SHP77 (cell line): ENCODE results near the gene NFIL3.
"Not testable (repeated sequence)": the region's sequence is repeated elsewhere in the genome, so short reads cannot be mapped to it uniquely, and the experiment has no call there.

Source experiments
- DNase-seq, 2 experiments: peaks; one replicate each; lab custom pipeline; 2025; lab: John Stamatoyannopoulos, UW

NFIL3 gene

DNA sequence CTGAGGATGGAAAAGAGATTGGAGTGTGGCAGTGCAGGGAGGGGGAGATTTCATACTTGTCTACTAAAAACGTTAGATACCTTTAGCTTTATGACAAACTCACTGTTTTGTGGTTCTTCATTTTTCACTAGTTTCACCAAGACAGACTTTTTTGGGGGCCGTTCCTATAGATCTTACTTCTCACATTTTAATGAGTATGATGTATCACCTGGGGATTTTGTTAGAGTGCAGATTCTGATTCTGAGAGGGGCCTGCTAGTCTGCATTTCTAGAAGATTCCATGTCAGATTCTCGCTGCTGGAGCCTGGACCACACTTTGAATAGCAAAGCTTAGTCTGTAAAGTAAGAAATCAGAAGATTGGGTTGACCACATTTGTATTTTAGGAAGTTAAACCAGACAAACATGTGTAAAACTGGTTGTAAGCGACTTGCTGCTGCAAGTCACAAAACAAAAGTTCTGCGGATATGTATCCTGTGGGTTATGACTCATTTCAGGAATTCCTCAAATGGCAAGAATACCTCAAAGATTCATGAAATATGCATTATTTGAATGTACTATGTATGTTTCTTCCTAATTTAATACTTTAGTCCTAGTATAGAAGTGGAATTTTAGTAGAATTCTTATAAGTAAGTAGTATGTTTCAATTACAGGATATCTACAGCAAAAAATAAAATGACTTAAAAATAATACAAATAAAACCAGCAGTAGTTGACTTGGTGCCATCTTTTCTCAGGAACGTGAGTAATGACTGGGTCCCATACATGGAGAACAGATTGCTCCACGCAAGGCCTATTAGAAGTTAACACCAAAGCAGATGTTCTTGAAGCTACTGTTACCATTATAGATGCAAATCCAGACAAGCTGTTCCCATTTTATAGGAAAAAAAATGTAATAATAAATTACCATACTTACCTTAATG is 27.8 kb downstream of the NFIL3 start:
- DNase-seq: no peak

DNA sequence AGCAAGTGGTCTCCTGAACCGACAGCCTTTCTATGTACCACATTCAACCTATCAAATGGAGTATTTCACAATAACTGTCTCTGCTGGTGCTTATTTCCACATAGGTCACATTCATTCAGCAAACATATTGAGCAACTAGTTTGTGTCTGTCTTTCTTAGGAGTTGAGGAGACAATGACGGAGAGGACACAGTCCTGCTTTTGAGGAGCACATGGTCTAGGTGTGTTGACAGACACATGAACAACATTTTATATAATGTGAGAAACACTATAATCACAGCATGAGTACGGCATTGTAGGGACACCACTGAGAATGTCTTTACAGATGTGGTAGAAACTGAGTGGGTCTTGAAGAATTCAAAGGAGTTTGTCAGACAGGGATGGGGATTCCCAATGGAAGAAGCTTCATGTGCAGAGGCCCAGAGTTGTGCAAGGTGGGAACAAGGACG is 28.5 kb downstream of the NFIL3 start:
- no peak for DNase-seq

GRCh38 chr9:91393826-91394225 is 29.8 kb downstream of the NFIL3 start:
- no peak for DNase-seq

DNA sequence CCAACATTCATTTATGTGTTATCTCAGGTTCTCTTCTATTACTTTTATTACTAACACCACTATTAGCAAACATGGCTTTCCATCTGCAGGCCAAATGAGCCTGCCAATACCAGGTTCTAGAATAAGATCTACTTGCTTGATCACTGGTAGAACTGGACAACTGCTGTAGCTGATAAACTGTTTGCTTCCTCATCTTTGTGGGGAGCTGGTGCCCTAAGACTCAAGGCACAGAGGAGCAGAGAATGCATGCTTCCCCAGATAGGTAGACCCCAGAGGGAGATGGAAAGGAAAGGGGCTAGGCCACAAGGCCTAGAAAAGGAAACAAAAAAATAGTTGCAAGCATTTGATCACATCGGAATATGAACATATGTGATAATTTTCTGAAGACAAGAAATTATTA is 31.2 kb downstream of the NFIL3 start:
- DNase-seq: no peak

DNA sequence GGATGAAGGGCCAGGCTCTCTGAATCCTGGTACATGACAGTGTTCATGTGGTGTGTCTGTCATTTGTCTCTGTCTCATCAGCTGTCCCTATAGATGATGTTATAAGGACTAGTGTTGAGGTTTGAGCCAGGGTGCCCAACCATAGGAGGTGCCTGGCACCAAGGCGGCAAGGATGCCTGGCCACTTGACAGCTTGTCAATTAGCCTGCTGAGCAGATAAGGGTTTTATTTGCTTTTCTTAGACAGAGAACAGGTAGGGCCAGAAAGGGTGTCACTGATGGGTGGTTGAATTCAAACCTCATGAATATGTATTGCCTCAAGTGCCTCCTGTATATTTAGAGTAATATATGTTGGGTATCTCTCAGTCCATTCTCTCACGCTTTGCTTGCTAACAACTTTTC is 31.8 kb downstream of the NFIL3 start:
- DNase-seq: no peak

DNA sequence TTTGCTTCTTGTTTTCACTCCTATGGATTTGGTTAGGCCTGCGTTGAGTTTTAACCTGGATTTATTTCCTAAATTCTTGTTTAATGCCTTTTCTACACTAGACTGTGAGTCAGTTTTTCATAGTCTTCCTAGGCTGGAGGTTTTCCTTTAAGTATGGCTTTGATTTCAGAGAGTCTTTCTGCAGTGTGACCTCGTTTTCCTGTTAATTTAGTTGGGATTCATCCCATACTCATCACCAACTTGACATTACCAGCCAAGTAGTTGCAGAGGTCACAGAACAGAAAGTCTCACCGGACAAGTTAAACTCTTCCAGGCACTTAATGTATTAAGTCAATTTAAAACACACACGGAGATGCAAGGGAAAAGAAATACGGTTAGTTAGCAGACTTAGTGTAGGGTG is 32.2 kb downstream of the NFIL3 start:
- DNase-seq: no peak

GRCh38 chr9:91389686-91390085 is 33.9 kb downstream of the NFIL3 start:
- DNase-seq: not testable (repeated sequence)

DNA sequence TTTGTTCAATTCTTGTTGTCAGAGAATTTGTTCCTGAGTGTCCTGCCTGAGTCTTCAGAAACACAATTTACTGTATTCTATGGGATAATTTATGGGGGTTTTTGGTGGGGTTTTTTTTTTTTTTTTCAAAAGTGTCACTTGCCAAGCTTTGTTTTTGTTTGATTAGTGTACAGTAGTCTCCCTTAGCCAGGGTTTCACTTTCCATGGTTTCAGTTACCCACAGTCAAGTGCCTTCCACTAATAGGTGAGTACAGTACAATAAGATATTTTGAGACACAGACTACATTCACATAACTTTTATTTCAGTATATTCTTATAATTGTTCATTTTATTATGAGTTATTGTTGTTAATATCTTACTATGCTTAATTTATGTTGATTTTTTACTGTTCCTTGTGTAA is 36.9 kb downstream of the NFIL3 start:
- no peak for DNase-seq

- no peak for DNase-seq
These were observed 38.7 kb downstream of the NFIL3 start for GRCh38 chr9:91384954-91385353.

DNA sequence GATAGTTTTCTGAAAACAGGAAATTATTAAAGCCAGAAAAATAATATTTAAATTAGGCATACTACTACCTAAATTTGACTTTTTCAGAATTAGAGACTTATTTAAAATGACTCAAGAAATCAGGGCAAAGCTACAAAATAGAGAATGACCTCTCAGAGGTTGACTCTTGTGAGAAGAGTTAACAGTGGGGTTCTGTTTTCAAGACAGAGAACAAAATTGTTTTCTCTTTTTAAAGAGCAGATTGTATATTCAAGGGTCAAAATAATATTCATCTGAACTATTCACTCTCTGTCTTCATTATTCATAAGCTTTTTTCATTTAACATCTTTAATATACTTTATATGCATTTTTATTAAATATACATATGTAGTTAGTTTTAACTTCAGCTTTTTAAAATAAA is 40.1 kb downstream of the NFIL3 start:
- no peak for DNase-seq

- no peak for DNase-seq
These were observed 41.3 kb downstream of the NFIL3 start for GRCh38 chr9:91382298-91382697.

DNA sequence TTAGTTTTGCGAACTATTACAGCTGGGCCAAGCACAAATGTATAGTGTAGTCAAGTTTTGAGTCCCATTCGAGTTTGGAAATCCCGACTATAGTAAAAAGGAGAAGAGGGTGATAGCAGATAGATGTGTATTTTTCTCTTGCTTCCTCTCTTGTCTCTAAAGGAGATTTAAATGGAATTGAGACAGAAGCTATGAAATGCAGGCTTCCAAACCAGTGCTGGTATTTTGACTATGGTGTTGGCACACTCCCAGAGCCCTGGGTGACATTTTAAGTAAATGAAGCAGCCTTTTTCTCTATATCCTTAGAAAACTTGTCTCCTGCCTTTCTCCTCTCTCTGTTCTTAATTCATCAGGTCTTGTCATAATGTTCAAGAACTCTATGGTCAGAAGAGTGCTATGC is 44.2 kb downstream of the NFIL3 start:
- no peak for DNase-seq

DNA sequence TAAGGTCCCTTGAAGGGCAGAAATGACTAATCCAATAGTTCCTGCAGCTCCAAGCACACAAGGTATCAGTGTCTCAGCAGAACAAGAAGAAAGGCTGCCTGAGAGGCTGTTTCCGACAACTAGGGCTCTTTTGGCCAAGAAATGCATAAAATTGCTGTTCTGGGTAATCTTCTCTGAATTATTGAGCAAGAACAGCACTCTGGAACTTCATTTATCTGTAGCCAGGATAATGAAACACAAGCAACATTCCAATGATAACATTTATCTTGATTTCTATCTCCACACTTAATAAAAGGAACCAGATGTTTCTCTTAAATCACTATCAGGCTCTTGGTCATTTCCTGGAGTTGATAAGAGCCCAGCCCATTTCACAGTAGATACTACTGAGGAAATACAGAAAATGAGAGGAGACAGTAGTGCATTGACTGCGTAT is 44.9 kb downstream of the NFIL3 start:
- no peak for DNase-seq

DNA sequence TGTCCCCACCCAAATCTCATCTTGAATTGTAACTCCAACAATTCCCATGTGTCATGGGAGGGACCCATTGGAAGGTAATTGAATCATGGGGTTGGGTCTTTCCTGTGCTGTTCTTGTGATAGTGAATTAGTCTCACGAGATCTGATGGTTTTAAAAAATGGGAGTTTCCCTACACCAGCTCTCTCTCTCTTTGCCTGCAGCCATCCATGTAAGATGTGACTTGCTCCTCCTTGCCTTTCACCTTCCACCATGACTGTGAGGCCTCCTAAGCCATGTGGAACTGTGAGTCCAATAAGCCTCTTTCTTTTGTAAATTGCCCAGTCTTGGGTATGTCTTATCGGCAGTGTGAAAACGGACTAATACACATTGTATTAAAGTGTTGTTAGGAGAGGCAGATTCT is 45.6 kb downstream of the NFIL3 start:
- not testable (repeated sequence) for DNase-seq

DNA sequence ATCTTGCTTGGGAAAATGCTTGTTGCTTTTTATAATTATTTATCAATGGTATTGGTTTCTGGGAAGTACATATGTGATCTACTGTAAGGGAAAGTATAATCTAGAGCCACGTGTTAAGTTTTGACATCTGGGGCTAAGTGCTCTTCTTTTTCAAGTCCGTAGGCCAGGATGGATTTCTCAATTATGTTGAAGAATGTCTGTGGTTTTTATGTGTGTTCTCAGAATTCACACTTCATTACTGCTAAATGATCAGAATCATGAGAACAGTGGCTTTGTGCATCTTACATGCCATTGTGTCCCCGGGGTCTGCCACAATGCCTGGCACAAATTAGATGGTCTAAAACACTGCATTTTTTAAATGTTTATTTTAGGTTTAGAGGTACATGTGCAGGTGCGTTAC is 47.4 kb downstream of the NFIL3 start:
- no peak for DNase-seq

GRCh38 chr9:91374939-91375338 is 48.7 kb downstream of the NFIL3 start:
- no peak for DNase-seq

DNA sequence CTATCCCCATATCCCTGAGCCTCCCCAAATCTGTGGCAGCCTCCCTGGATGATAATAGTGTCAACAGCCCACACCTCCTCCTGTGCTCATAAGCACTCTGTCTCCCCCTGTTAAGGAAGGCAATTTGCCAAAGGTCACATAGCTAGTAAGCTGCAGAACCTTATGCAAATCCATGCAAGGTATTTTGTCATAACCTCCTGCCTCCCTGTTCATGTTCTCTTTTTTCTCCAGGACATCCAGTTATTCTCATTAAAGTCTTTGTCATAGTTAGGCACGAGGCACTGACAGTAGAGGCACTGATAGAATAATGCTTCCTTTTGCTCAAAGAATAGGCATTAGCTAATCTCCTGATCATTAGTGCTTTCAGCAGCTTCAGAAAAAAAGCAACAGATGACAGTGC is 51.7 kb downstream of the NFIL3 start:
- DNase-seq: no peak

GRCh38 chr9:91370006-91370405 is 53.6 kb downstream of the NFIL3 start:
- not testable (repeated sequence) for DNase-seq

DNA sequence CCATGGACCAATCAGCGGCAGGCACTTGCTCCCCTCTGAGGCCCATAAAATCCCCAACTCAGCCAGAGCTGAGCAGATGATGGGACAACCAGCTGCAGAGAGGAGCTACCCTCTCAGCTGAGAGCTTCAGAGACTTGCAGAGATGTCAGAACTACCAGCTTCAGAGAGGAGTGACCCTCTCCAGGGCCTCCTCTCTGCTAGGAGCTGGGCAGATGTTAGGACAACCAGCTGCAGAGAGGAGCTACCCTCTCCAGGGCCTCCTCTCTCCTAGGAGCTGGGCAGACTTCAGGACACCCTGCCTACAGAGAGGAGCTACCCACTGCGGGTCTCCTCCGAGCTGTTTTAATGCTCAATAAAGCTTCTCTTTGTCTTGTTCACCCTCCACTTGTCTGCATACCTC is 58.9 kb downstream of the NFIL3 start:
- DNase-seq: no peak

- DNase-seq: no peak
These were observed 59.6 kb downstream of the NFIL3 start for GRCh38 chr9:91364005-91364404.

- no peak for DNase-seq
These were observed 61.5 kb downstream of the NFIL3 start for GRCh38 chr9:91362051-91362611.

DNA sequence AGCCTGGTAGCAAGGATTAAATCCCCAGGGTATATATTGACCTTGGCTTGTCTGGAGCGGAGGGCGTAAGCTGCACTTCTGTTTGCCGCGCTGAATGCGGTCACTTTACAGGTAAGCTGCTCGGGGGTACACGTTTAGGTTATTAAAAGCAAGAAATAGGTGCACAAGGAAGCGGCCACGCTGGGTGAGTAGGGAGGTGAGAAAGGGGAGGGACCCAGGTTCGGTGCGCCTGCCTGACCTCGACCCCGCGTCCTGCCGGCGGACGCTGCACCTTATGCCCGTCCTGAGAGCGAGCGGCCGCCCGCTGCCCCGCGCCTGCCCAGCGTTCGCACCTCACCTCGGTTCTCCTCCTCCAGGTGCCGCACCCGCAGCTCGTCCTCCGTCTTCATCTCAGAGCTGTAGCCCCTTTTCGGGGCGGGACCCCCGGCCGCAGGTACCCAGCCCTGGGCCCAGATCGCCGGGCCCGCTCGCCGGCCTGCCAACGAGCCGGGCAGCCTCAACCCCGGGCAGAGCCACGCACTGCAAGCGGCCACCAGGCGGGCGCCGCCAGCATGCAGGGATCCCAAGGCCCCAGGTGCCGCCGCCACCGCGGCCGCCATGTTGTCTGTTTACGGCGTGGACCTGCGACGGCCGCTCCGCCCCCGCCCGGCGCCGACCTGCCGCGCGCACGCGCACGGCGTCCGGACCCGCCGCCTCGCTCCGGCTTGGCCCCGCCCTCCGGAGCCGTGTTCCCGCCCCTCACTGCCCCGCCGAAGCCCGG is 62.2 kb downstream of the NFIL3 start, which contains the start of gene AUH:
TSS of gene AUH (minus strand) at position 628 of the 760 bp plus-strand sequence. CDS start at position 599, 29 bp downstream.
- DNase-seq: peak; percentile 20 to 67
